GM12878 (cell line): ENCODE data around the gene DHX30. TPM values are rescaled to one million over a fixed set of nuclear protein-coding genes. Genes with fewer than 3 reads are reported as not detected.

Source experiments
- CHD2 ChIP-seq: IDR thresholded peaks from 2 replicates; pipeline ENCODE4 v1.6.1; 2011; ENCODE audit warnings: low read depth, low read length, improper control_type of control experiment, borderline replicate concordance
- ELK1 ChIP-seq: IDR thresholded peaks from 2 replicates; pipeline ENCODE4 v1.6.1; 2012; ENCODE audit warnings: low read depth, low read length, improper control_type of control experiment
- FOXK2 ChIP-seq: fragments of 450-650 bp; IDR thresholded peaks from 2 replicates; pipeline ENCODE4 v1.6.1; 2017; ENCODE audit warnings: mild to moderate bottlenecking, moderate library complexity
- HSF1 ChIP-seq: fragments of 150-350 bp; IDR thresholded peaks from 2 replicates; pipeline ENCODE4 v1.6.1; 2014; ENCODE audit warnings: mild to moderate bottlenecking, low read depth, low read length
- IRF5 ChIP-seq: fragments of 450-650 bp; IDR thresholded peaks from 2 replicates; pipeline ENCODE4 v1.6.1; 2017; ENCODE audit warnings: borderline replicate concordance
- KLF5 ChIP-seq: fragments of 450-650 bp; IDR thresholded peaks from 2 replicates; pipeline ENCODE4 v1.6.1; 2014; ENCODE audit warnings: mild to moderate bottlenecking; ENCODE audit not compliant: partially characterized antibody
- MXI1 ChIP-seq: fragments of 150-350 bp; IDR thresholded peaks from 2 replicates; pipeline ENCODE4 v1.6.1; 2011; ENCODE audit warnings: low read depth, mild to moderate bottlenecking, inconsistent platforms, low read length, improper control_type of control experiment
- RELA ChIP-seq: fragments of 450-650 bp; IDR thresholded peaks from 2 replicates; pipeline ENCODE4 v1.8.0; 2014; ENCODE audit warnings: borderline replicate concordance; ENCODE audit not compliant: partially characterized antibody
- SIN3A ChIP-seq: IDR thresholded peaks from 2 replicates; pipeline ENCODE4 v1.6.1; 2012; ENCODE audit warnings: low read depth, low read length, improper control_type of control experiment
- TAF1 ChIP-seq: IDR thresholded peaks from 2 replicates; pipeline ENCODE4 v1.6.1; 2011; ENCODE audit warnings: mild to moderate bottlenecking, low read depth, low read length, borderline replicate concordance
- ZNF592 ChIP-seq: fragments of 450-650 bp; IDR thresholded peaks from 2 replicates; pipeline ENCODE4 v1.6.1; 2017; ENCODE audit warnings: mild to moderate bottlenecking, moderate library complexity
- polyA plus RNA-seq, 11 experiments: library from polyadenylated mRNA; depleted of rRNA in 4 of 11; unstranded in 6 of 11; stranded (reverse) in 5 of 11; fragments of >200 nt; fragmentation: Nextera tagmentation in 4 of 11; fragmentation: Illumina TruSeq in 1 of 11; extraction: Ambion mirVana in 4 of 11; extraction: Trizol in 1 of 11; gene quantifications; 1 replicate in 1 of 11; 2 replicates in 10 of 11; pipeline versions ENCODE4 v1.2.1 to v1.2.3, GENCODE V29; 2011 to 2016; ENCODE audit warnings: inconsistent platforms in 2 of 11, missing spikeins in 2 of 11, low read depth in 1 of 11
- total RNA-seq, 4 experiments: library from RNA; depleted of rRNA in 3 of 4; stranded (reverse); fragments of >200 nt in 3 of 4; fragmentation: Illumina TruSeq in 1 of 4; extraction: Trizol in 1 of 4; gene quantifications; 2 replicates each; pipeline versions ENCODE4 v1.2.1 to v1.2.3, GENCODE V29; 2013 to 2021
- TF ChIP-seq, protein P1 (sequence below): fragments of 450-650 bp; IDR thresholded peaks from 2 replicates; pipeline ENCODE4 v1.6.1; 2017; ENCODE audit warnings: mild to moderate bottlenecking, low read depth, inconsistent platforms; ENCODE audit not compliant: poor library complexity, severe bottlenecking

The DHX30 gene
- total and polyA plus RNA-seq, 10 of the 15 experiments (the other 5 are each of a cell fraction or from before 2014, with no cell fraction given), result 9.5 to 75.3 (median 47.8) TPM

- TF ChIP-seq TAF1 (no peak), MXI1 (no peak), SIN3A (no peak), IRF5 (no peak), ZNF592 (no peak), RELA (no peak), FOXK2 (no peak), CHD2 (no peak), KLF5 (no peak), HSF1 (no peak), ELK1 (no peak)
- TF ChIP-seq, protein P1, sequence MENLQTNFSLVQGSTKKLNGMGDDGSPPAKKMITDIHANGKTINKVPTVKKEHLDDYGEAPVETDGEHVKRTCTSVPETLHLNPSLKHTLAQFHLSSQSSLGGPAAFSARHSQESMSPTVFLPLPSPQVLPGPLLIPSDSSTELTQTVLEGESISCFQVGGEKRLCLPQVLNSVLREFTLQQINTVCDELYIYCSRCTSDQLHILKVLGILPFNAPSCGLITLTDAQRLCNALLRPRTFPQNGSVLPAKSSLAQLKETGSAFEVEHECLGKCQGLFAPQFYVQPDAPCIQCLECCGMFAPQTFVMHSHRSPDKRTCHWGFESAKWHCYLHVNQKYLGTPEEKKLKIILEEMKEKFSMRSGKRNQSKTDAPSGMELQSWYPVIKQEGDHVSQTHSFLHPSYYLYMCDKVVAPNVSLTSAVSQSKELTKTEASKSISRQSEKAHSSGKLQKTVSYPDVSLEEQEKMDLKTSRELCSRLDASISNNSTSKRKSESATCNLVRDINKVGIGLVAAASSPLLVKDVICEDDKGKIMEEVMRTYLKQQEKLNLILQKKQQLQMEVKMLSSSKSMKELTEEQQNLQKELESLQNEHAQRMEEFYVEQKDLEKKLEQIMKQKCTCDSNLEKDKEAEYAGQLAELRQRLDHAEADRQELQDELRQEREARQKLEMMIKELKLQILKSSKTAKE, result no peak
Measured at GRCh38 chr3:47899495-47900108, 96.7 kb downstream of the DHX30 start (continued).
